ENCODE results near the gene IL15. TPM values are rescaled to one million over a fixed set of nuclear protein-coding genes. Genes with fewer than 3 reads are reported as not detected.
"Not testable (repeated sequence)": the region's sequence is repeated elsewhere in the genome, so short reads cannot be mapped to it uniquely, and the experiment has no call there.

IL15 gene
- polyA plus RNA-seq, 3 donors = 1.7 to 2.0 (median 1.7) TPM

GRCh38 chr4:141692081-141692480, 55.7 kb downstream of the IL15 start:
- no peak for DNase-seq (ENCODE audit: low read depth in 3 of 3, low spot score in 2 of 3)

- no peak for DNase-seq (ENCODE audit: low read depth in 3 of 3, low spot score in 2 of 3)
Observed at GRCh38 chr4:141697116-141697515, 60.7 kb downstream of the IL15 start.

- DNase-seq (ENCODE audit: low read depth in 3 of 3, low spot score in 2 of 3) = no peak
Observed at GRCh38 chr4:141702472-141703182, 66.2 kb downstream of the IL15 start.

GRCh38 chr4:141703497-141703896, 67.1 kb downstream of the IL15 start:
- no peak for DNase-seq (ENCODE audit: low read depth in 3 of 3, low spot score in 2 of 3)

GRCh38 chr4:141705048-141705746, 68.8 kb downstream of the IL15 start:
- no peak for DNase-seq (ENCODE audit: low read depth in 3 of 3, low spot score in 2 of 3)

- DNase-seq (ENCODE audit: low read depth in 3 of 3, low spot score in 2 of 3) = no peak
Observed at GRCh38 chr4:141705747-141706377, 69.5 kb downstream of the IL15 start.

GRCh38 chr4:141706445-141706844, 70.1 kb downstream of the IL15 start:
- DNase-seq (ENCODE audit: low read depth in 3 of 3, low spot score in 2 of 3) = no peak

GRCh38 chr4:141711211-141711610, 74.8 kb downstream of the IL15 start:
- no peak for DNase-seq (ENCODE audit: low read depth in 3 of 3, low spot score in 2 of 3)

GRCh38 chr4:141713185-141713584, 76.8 kb downstream of the IL15 start:
- no peak for DNase-seq (ENCODE audit: low read depth in 3 of 3, low spot score in 2 of 3)

GRCh38 chr4:141713771-141714445, 77.5 kb downstream of the IL15 start:
- no peak for DNase-seq (ENCODE audit: low read depth in 3 of 3, low spot score in 2 of 3)

GRCh38 chr4:141719585-141719984, 83.2 kb downstream of the IL15 start:
- DNase-seq (ENCODE audit: low read depth in 3 of 3, low spot score in 2 of 3) = no peak

- no peak for DNase-seq (ENCODE audit: low read depth in 3 of 3, low spot score in 2 of 3)
Observed at GRCh38 chr4:141721174-141721573, 84.8 kb downstream of the IL15 start.

- no peak for DNase-seq (ENCODE audit: low read depth in 3 of 3, low spot score in 2 of 3)
Observed at GRCh38 chr4:141724646-141725045, 88.3 kb downstream of the IL15 start.

- no peak for DNase-seq (ENCODE audit: low read depth in 3 of 3, low spot score in 2 of 3)
Observed at GRCh38 chr4:141727420-141727819, 91.0 kb downstream of the IL15 start.

- no peak for DNase-seq (ENCODE audit: low read depth in 3 of 3, low spot score in 2 of 3)
Observed at GRCh38 chr4:141730805-141731204, 94.4 kb downstream of the IL15 start.

- no peak for DNase-seq (ENCODE audit: low read depth in 3 of 3, low spot score in 2 of 3)
Observed at GRCh38 chr4:141731481-141731880, 95.1 kb downstream of the IL15 start.

- DNase-seq (ENCODE audit: low read depth in 3 of 3, low spot score in 2 of 3) = no peak
Observed at GRCh38 chr4:141739636-141740035, 103.3 kb downstream of the IL15 start.

- DNase-seq (ENCODE audit: low read depth in 3 of 3, low spot score in 2 of 3) = no peak
Observed at GRCh38 chr4:141746026-141746425, 109.6 kb downstream of the IL15 start.

- not testable (repeated sequence) for DNase-seq (ENCODE audit: low read depth in 3 of 3, low spot score in 2 of 3)
Observed at GRCh38 chr4:141751806-141752205, 115.4 kb downstream of the IL15 start.

GRCh38 chr4:141757287-141757686, 120.9 kb downstream of the IL15 start:
- no peak for DNase-seq (ENCODE audit: low read depth in 3 of 3, low spot score in 2 of 3)

- DNase-seq (ENCODE audit: low read depth in 3 of 3, low spot score in 2 of 3) = no peak
Observed at GRCh38 chr4:141759796-141760425, 123.5 kb downstream of the IL15 start.

Data from right renal cortex interstitium (tissue), 3 donors.